SK-MEL-5 (cell line): ENCODE data around the gene NYNRIN. TPM values are rescaled to one million over a fixed set of nuclear protein-coding genes. Genes with fewer than 3 reads are reported as not detected.
"Not testable (repeated sequence)": the region's sequence is repeated elsewhere in the genome, so short reads cannot be mapped to it uniquely, and the experiment has no call there.

ENCODE experiments used
- DNase-seq: peaks from one replicate; pipeline ENCODE4 v3.0.0-alpha.2; 2016; ENCODE audit warnings: low read depth, low spot score
- in situ Hi-C: cut with HindIII; loops from 2 replicates; pipeline ENCODE4 v1.10.0; 2016; ENCODE audit warnings: low sequenced_read_pairs, high pct_unique_total_duplicates, low pct_unique_long_range_greater_than_20kb
- total RNA-seq: library from RNA; depleted of rRNA; stranded (reverse); fragments of >200 nt; shearing (Covaris generic); gene quantifications from 2 replicates; pipeline ENCODE4 v1.2.3, GENCODE V29; 2014

The NYNRIN gene
- total RNA-seq, 1 experiment from 2014 or later: 0.05 TPM

DNA sequence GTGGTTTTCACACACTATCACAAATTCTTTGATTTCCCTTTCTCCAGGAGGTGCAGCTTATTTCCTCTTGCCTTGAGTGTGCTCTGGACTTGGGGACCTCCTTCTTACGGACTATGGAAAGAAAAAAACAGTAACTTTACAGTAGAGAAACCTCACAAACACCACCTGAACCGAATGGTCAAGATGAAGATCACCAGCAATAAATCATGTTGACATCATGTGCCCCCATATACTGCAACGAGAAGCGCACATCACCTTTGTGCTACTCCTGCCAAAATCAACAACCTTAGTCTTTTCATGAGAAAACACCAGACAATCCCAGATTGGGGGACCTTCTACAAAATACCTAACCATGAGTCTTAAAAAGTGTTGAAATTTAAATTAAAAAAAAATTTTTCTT lies 13.3 kb upstream of the NYNRIN start:
- no peak for DNase-seq
- in situ Hi-C loops: no loop called here

DNA sequence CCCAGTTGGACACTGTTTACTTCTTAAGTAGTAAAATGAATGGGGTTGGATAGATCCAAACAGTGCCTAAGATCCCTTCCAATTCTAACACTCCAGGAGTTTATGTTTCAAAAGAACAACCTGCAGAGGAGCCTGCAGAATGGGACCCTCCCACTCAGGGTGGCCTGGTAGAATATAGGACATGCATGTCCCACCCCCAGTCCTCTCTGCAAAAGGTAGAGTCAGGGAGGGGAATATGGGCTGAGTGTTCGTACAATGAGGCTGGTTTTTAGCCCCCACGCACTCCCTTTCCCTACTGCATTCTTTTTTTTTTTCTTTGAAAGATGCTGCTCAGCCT lies 11.8 kb upstream of the NYNRIN start:
- no peak for DNase-seq

DNA sequence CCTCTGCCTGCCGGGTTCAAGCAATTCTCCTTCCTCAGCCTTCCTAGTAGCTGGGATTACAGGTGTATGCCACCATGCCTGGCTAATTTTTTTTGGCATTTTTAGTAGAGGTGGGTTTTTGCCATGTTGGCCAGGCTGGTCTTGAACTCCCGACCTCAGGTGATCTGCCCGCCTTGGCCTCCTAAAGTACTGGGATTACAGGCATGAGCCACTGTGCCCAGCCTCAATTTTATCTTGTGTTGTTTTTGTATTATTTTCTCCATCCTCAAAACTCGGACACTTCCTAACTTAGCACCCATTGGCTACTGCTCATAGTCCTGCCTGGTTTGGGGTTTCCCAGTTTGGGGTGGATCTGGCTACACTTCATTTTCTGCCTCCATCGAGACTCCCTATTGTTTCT lies 11.2 kb upstream of the NYNRIN start:
- DNase-seq, in situ Hi-C loops: not testable (repeated sequence)

More for the DNA sequence above, 11.8 kb upstream of the NYNRIN start:
- in situ Hi-C loops: no loop called here

DNA sequence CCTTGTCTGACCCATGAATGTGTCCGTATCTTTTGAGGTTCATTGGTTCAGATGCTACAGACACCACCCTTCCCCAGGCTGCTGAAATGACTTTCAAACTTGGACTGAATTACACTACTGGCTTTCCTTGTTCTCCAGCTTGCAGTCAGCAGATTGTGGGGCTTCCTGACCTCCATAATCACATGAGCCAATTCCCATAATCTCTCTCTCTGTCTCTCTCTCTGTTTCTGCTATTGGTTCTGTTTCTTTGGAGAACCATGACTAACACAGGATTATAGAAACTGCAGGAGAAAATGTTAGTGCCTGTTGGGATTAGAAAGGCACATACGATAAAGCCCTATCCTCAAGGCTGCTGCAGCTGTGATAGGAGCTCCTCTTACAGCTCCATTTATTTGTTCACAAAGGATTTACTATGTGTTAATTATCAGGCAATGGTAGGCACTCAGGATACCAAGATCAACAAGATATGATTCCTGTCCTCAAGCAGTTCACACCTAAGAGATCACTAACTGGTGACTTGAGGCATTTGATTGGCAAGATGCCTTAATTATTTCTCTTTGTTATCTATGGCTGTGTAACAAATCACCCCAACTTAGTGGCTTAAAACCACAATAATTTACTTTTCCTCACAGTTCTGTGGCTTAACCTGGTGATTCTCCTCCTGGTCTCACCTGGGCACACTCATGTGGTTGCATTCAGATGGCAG lies 10.2 kb upstream of the NYNRIN start:
- DNase-seq: peak; percentile 55
- in situ Hi-C loops: no loop called here

DNA sequence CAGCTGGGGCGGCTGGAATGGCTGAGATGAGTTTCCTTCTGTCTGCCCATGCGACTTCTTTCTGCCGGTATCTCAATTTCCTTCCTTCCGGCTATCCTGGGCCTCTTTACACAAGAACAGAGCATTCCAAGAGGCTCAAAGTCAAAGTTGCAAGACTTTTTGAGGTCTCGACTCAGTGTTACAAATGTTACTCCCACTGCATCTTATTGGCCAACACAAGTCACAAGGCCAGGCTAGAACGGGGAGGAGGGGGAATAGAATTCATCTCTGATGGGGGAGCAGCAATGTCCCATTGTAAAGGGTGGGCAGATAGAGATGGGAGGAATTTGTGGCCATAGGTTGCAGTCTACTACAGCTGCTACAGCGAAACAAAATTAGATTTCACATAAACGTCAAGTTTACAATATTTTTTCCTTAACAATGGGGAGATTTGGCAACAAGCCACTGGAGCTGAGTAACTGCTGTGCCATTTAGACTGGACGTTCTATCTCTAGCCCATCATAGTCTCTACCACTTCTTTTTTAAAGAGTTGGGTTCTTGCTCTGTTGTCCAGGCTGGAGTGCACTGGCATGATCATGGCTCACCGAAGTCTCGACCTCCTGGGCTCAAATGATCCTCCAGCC lies 9.5 kb upstream of the NYNRIN start:
- DNase-seq: no peak
- in situ Hi-C loops: no loop called here

DNA sequence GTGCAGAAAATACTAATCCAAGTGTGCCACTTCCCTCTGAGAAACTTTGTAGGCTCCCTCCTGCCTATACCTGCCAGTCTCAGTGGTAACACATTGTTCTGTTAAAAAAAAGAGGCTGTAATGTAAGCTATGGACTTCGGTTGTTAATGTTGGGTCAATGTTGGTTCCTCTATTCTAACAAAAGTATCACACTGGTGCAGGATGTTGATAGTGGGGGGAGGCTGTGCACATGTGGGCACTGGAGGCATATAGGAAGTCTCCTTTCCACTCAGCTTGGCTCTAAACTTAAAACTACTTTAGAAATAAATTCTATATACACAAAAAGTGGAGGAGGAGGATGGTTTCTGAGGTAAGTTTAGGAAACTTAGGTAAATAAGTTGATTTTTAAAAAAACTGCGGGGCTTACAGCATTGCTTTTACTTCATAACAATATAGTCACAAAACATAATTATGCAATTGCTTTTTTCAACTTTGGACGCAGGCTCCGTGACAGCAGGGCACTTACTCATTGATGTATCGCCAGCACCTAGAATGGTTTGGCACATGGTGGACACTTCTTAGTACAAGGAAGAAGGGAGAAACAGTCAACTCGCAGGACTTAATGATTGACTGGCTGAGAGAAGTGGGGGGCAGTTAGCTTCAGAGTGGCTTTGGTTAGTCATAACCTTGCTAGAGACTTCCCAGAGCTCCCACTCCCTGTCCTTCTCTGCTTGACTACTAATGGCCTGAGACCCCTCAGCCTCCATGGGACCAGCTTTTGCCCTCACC lies 7.9 kb upstream of the NYNRIN start:
- in situ Hi-C loops: no loop called here
- no peak for DNase-seq

DNA sequence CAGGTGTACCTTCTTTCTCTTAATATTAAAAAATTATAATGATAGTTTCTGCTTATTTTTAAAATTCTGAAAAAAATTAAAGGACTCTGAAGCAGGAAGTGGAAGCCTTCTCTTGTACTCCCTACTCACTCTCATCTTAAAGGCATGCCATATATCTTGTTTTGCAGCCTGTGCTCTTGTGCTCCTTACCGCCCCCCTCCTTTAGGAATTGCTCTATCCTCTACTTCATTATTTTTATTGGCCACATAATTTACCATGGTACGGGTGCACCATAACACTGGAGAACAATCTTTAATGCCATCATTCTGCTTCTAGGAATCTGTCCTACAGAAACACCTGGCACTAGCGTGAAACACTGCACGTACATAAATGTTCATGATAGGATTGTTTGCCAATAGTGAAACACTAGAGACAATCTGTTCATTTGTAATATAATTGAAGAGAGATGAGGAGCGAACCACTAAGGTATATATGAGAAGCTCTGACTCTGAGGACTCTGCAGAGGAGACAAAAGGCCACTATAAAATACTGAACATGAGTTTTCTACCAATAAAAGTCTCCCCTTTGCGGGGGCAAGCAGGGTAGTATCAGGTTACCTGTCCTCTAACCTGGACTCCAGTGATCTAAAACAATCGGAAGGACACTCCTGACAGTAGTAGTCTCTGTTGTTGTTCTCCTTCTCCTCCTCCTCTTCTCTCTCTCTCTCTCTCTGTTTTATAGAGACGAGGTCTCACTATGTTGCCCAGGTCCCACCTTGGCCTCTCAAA lies 6.3 kb upstream of the NYNRIN start:
- in situ Hi-C loops: no loop called here
- no peak for DNase-seq

DNA sequence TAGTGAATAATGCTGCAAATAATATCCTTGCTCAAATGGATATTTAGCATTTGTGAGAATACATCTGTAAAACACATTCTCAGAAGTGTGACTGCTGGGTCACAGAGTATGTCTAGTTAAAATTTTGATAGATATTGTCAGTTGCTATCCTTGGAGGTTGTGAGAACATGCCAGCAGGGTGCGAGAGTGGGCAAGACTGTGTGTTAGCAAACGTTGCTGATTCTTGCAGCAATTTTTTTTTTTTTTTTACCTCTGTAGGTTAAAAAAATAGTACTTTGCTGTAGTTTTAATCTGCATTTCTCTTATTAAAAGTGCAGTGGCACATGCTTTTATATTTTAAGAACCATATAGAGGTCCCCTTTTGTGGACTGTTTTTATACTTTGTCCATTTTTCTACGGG lies 4.5 kb upstream of the NYNRIN start:
- in situ Hi-C loops: no loop called here
- peak; percentile 24 for DNase-seq

DNA sequence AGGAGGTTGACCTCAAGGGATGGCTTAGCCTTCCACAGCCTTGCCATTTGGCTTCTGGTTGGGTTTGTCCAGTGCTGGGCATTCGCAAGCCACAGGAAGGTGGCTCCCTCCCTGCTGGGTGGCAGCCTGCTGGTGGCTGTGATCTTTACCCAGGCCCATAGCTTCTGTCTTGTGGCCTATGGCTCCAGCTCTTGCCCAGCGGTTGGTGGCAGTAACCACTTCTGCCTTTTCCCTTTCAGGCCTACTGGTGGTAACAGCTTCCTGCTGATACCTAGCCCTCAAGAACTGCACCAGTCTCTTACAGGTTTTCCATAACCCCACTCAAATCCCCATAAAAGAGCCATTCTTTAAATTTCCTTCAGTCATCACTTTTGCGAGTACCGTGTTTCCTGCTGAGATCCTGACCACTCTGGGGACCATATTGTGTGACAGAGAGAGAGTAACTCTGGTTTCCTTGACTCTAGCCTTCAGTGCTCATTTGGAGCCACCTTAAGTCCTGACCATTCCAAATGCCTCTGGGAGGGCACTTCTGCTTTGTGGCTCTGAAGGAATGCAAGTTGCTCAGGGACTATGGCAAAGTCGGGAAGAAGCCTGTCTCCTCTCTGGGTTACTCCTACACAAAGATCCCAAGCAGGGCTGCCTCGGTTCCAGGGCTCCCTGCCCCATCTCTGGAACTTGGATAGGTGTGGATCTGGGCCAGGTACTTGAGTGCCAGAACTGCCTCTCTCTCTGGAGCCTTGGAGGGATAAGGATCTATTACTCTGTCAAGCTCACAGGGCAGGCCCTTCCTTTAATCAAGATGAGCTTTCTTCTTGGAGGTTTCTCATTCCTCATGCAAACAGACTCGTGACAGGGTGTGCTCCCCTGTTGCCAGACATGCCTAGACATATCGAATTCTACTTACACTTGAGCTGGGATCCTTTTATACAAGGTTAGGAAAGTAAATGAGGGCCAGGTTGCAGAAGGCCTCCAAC lies 2.9 kb upstream of the NYNRIN start:
- in situ Hi-C loops: no loop called here
- DNase-seq: peak; percentile 11

DNA sequence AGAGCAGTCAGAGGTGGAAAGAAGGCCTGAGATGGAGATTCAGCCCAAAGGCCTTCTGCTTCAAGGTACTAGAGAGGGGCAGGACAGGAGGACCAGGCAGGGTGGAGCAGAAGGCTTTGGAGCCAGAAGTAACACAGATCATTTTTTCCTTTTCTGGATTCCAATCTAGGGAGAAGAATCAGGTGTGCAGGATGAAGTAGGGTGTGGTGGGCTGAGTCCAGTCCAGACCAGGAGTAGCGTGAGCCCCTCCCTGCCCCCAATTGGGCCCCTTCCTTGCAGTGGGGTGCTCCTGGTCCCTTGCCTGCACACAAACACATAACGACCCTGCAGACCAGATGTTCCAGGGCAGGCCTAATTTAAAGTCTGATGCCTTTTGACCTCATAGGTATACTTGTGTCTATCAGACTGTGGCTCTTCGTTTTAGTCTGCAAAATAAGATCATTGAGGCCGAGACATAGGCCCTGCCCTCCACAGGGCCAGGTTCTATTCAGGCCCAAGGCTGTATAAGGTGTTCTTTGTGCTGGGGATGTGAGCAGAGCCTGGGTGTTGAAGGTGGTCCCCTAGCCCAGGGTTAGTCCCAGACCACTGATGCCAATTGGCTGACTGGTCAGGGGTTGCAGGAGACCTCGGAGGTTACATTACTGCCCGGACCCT lies 1.0 kb upstream of the NYNRIN start:
- in situ Hi-C loops: no loop called here
- DNase-seq: no peak

DNA sequence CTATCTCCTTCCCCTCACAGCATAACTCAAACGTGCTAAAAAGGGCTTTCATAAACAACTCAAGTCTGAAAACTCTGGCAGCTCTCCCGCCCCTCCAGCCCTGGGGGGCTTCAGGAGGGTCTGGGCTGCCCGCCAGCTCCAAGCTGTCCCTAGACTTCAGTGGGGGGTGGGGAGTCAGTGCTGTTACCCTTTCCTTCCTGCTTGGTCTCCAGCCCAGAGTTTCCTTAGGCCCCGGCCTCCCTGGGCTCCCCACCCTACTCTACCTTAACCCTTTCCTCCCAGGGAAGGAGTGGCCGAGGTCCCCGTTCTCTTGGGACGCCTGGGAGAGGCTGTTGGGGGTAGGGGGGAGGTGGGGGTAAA lies 530 bp upstream of the NYNRIN start:
- in situ Hi-C loops: no loop called here
- no peak for DNase-seq

DNA sequence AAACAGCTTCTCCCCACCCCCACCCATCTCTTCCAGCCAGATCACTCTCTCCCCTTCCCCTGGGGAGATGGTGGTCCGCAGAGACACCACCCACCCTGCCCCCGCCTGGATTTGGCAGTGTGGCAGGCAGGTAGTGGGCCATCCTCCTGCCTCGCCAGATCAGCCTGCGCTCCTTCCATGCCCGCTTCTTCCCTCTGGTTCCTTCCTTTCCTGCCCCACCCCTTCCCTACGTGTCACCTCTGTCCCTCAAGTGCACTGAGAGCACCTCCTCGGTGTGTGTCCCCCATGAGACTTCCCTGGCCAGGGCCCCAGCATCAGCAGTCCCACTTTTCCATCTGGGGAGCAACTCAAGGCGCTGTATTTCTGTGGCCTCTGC lies 632 bp downstream of the NYNRIN start:
- in situ Hi-C loops: no loop called here
- no peak for DNase-seq

DNA sequence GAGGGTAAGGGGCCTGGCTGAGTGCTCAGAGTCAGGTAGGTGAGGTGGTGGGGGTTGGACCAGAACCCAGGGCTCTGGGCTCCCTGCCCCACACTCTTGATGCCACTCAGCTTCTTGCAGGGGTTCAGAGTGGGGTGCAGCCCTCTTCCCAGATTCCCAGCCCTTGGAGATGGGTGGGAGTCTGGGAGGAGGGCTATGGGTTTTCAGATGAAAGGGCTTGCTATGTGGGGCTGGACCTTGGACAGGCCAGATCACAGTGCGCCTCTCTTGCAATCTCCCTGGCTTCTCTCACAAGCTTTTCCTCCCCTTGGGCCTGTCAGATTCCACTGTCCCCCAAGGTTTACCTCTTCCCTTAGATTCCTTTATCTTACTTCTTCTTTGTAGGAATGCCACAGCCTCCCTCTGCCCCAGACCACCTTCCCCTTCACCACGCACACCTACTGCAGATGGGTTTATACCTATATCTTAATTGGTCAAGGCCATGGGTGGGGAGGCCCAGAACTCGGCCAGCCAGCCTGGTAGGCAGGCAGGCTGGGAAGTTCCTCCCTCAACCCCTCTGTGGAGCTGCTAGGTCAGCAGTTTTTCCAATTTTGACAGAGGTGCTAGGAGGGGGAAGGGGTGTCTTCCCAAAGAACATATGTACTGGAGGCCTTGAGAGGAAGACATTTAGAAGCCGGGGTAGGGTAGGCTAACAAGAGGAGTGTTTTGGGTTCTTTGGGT lies 1.4 kb downstream of the NYNRIN start:
- in situ Hi-C loops: no loop called here
- no peak for DNase-seq

DNA sequence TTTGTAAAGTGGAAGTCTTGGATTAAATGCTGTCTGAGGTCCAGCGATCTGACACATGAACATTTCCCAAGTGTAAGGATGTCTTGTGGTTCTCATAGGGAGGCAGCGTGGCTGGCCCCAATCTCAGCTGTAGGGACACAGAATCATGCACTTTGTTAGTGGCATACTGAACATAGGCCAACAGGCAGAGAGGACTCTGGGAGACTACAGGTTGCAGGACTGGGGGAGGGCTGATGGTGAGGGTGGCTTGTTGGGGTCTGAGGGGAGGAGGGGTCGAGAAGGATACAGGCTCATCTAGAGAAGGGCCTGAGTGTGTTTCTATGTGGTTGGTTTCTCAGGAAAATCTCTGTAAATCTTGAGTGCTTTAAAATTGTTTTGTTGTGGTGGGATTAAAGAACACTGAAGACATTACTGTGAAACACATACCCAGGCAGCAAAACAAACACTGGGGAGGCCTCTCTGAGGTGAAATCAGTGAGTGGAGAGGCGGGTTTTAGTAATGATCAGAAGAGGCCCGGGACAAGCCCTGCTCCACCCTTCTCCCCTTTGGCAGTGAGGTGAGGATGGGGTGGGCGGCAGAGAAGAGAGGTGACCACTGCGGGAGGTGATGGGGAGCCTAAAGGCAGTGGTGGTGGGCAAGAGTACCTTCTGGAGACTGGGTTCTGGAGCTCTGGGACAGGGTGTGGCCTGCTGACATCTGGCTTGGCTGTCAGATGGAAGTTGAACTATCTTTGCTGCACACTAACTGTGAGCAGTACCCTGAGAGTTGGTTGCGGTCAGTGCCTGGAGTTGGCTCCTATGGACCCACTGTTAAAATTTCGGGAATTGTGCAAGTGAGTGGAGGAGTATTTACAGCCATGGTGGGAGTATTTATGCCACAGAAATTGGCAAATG lies 3.3 kb downstream of the NYNRIN start:
- no peak for DNase-seq
- in situ Hi-C loops: no loop called here

DNA sequence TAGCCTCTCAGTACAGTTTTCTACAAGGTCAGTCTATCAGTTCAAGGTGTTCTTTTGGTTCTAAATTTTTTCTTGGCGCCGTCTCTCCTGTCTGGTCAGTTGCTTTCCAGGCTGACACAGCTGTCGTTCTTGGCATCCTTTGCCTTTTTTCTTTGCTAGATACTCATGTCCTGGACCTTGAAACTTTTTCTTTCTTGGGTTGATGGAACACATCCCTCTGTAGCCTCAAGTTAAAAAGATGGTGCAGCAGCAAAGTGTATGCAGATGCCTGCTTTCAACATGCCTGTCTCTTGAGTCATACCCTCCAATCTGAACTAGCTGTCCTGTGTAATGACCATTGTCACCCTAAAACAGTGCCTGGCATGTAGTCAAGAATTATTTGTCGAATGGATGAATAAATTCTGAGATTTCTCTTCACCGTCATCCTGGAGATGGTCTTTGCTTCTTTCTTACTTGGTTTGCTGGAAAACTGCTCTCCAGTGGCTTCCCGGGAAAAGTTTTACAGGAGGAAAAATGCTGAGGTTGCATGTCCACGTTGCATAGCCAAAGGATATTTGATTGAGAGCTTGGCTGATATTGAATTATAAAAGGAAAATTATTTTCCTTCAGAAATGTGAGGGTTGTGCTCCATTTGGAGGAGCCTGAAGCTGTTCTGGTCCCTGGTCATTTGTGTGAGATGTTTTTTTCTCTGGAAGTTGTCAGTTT lies 4.6 kb downstream of the NYNRIN start:
- no peak for DNase-seq
- in situ Hi-C loops: no loop called here
